NT2/D1 (cell line): ENCODE results near the gene ZBTB7A.

ENCODE experiments used
- DNase-seq: peaks from one replicate; pipeline ENCODE4 v3.0.0-alpha.2; 2011; ENCODE audit warnings: low read depth, low spot score
- H3K27me3 ChIP-seq: 2 replicates; pipeline ENCODE4 v1.6.0; 2011; ENCODE audit warnings: mild to moderate bottlenecking; ENCODE audit not compliant: insufficient read length, insufficient read depth
- H3K36me3 ChIP-seq: 2 replicates; pipeline ENCODE4 v1.6.1; 2011; ENCODE audit warnings: mild to moderate bottlenecking, low read length, mixed read lengths; ENCODE audit not compliant: insufficient read depth, insufficient read length
- H3K4me1 ChIP-seq: 2 replicates; pipeline ENCODE4 v1.5.1; 2011; ENCODE audit not compliant: insufficient read depth, insufficient read length
- H3K4me3 ChIP-seq: 2 replicates; pipeline ENCODE4 v1.5.1; 2011; ENCODE audit warnings: low read depth; ENCODE audit not compliant: insufficient read length
- H3K9ac ChIP-seq: 2 replicates; pipeline ENCODE4 v1.6.0; 2011; ENCODE audit warnings: low read depth; ENCODE audit not compliant: insufficient read length
- H3K9me3 ChIP-seq: 2 replicates; pipeline ENCODE4 v1.5.1; 2011; ENCODE audit warnings: mild to moderate bottlenecking, low read length; ENCODE audit not compliant: insufficient read depth
- SUZ12 ChIP-seq: IDR thresholded peaks from 2 replicates; pipeline ENCODE4 v1.6.1; 2011; ENCODE audit not compliant: insufficient read length, insufficient read depth; ENCODE audit errors: extremely low read depth
- YY1 ChIP-seq: IDR thresholded peaks from 2 replicates; pipeline ENCODE4 v1.6.1; 2011; ENCODE audit not compliant: insufficient read length, insufficient read depth
- ZNF274 ChIP-seq: IDR thresholded peaks from 2 replicates; pipeline ENCODE4 v1.6.1; 2011; ENCODE audit warnings: mild to moderate bottlenecking, low read depth, low read length

The ZBTB7A gene

GRCh38 chr19:4018775-4019504, 47.8 kb downstream of the ZBTB7A start:
- no peak overlapping the region for H3K4me3 ChIP-seq
- peaks cover 83% of the 10 kb centered on the region for H3K36me3 ChIP-seq
- TF ChIP-seq ZNF274 (no peak), SUZ12 (no peak), YY1 (no peak)
- H3K9me3 ChIP-seq: no peaks in the 10 kb centered on the region
- DNase-seq: no peak
- peak overlapping the region; percentile 50 for H3K9ac ChIP-seq
- no peaks in the 10 kb centered on the region for H3K27me3 ChIP-seq
- peaks cover 19% of the 10 kb centered on the region for H3K4me1 ChIP-seq

GRCh38 chr19:4018140-4018613, 48.5 kb downstream of the ZBTB7A start:
- H3K4me3 ChIP-seq: no peak overlapping the region
- peaks cover 25% of the 10 kb centered on the region for H3K4me1 ChIP-seq
- peaks cover 83% of the 10 kb centered on the region for H3K36me3 ChIP-seq
- TF ChIP-seq ZNF274: no peak
- TF ChIP-seq SUZ12: no peak
- no peak for TF ChIP-seq YY1
- no peaks in the 10 kb centered on the region for H3K9me3 ChIP-seq
- DNase-seq: no peak
- H3K27me3 ChIP-seq: no peaks in the 10 kb centered on the region
- peak overlapping the region; percentile 17 for H3K9ac ChIP-seq

GRCh38 chr19:4016903-4017638, 49.6 kb downstream of the ZBTB7A start:
- H3K4me1 ChIP-seq: peaks cover 27% of the 10 kb centered on the region
- DNase-seq: no peak
- no peaks in the 10 kb centered on the region for H3K27me3 ChIP-seq
- TF ChIP-seq SUZ12 (no peak), YY1 (no peak)
- H3K36me3 ChIP-seq: peaks cover 94% of the 10 kb centered on the region
- no peak overlapping the region for H3K9ac ChIP-seq
- H3K9me3 ChIP-seq: no peaks in the 10 kb centered on the region
- no peak overlapping the region for H3K4me3 ChIP-seq

- Histone ChIP-seq H3K27me3 (no peaks in the 10 kb centered on the region), H3K9ac (no peak overlapping the region), H3K4me1 (peaks cover 27% of the 10 kb centered on the region), H3K36me3 (peaks cover 91% of the 10 kb centered on the region), H3K9me3 (no peaks in the 10 kb centered on the region), H3K4me3 (no peak overlapping the region)
- TF ChIP-seq YY1 (no peak), SUZ12 (no peak), ZNF274 (no peak)
- DNase-seq: no peak
Observed at GRCh38 chr19:4016486-4016885, 50.2 kb downstream of the ZBTB7A start.

- Histone ChIP-seq H3K36me3 (peaks cover 90% of the 10 kb centered on the region), H3K4me1 (peaks cover 33% of the 10 kb centered on the region), H3K27me3 (no peaks in the 10 kb centered on the region), H3K4me3 (no peak overlapping the region), H3K9ac (peak overlapping the region; percentile 16), H3K9me3 (no peaks in the 10 kb centered on the region)
- DNase-seq: no peak
- TF ChIP-seq ZNF274: no peak
- no peak for TF ChIP-seq SUZ12
- TF ChIP-seq YY1: no peak
Observed at GRCh38 chr19:4015705-4016402, 50.8 kb downstream of the ZBTB7A start.

- Histone ChIP-seq H3K9me3 (no peaks in the 10 kb centered on the region), H3K4me1 (peaks cover 35% of the 10 kb centered on the region), H3K4me3 (no peak overlapping the region), H3K36me3 (peaks cover 93% of the 10 kb centered on the region), H3K27me3 (no peaks in the 10 kb centered on the region), H3K9ac (peak overlapping the region; percentile 12)
- peak; percentile 11 for DNase-seq
- no peak for TF ChIP-seq YY1
- TF ChIP-seq SUZ12: no peak
- TF ChIP-seq ZNF274: no peak
Observed at GRCh38 chr19:4014541-4015491, 51.9 kb downstream of the ZBTB7A start.
